AG04450 (cell line): ENCODE data around the gene WWOX. TPM values are rescaled to one million over a fixed set of nuclear protein-coding genes. Genes with fewer than 3 reads are reported as not detected.

ENCODE experiments used
- CTCF ChIA-PET: fragments of 300-600, 350-600 bp; formaldehyde crosslinking; extraction: SDS; loops from one replicate; lab custom pipeline; 2022; ENCODE audit warnings: antibody characterized with exemption, inconsistent platforms; lab: Charles Lee
- POLR2A ChIA-PET: fragments of 350-600 bp; formaldehyde crosslinking; extraction: SDS; loops from one replicate; lab custom pipeline; 2021; ENCODE audit warnings: antibody characterized with exemption, inconsistent platforms; lab: Yijun Ruan, JAX
- DNase-seq: peaks from one replicate; pipeline ENCODE4 v3.0.0-alpha.2; 2011; ENCODE audit warnings: low read depth, low spot score
- H3K27ac ChIP-seq: one replicate; pipeline ENCODE4 v1.5.1; 2012; ENCODE audit warnings: low read depth, low read length, control low read depth
- H3K27me3 ChIP-seq: one replicate; pipeline ENCODE4 v1.6.0; 2012; ENCODE audit warnings: low read length; ENCODE audit not compliant: control insufficient read depth, insufficient read depth
- H3K4me3 ChIP-seq: 2 replicates; pipeline ENCODE4 v1.5.1; 2011; ENCODE audit warnings: mild to moderate bottlenecking, low read depth, low read length, control low read depth
- H3K9me3 ChIP-seq: 2 replicates; pipeline ENCODE4 v1.5.1; 2012; ENCODE audit warnings: low read length; ENCODE audit not compliant: control insufficient read depth, insufficient read depth
- polyA plus RNA-seq: library from polyadenylated mRNA; depleted of rRNA; stranded (reverse); fragments of >200 nt; gene quantifications from 2 replicates; pipeline ENCODE4 v1.2.3, GENCODE V29; 2011
- TF ChIP-seq, protein P1 (sequence below): IDR thresholded peaks from 2 replicates; pipeline ENCODE4 v1.5.1; 2011; ENCODE audit warnings: low read depth, low read length, control low read depth, inconsistent platforms

WWOX gene
- polyA plus RNA-seq, 1 experiment: 2.1 TPM

GRCh38 chr16:78589331-78589730 is 489.9 kb downstream of the WWOX start:
- ChIA-PET CTCF (no interaction called here), POLR2A (no interaction called here)
- DNase-seq: no peak
- no peak overlapping the region for H3K27ac ChIP-seq
- peaks cover 43% of the 10 kb centered on the region; the same call in 1 of the 2 replicates for H3K9me3 ChIP-seq
- H3K27me3 ChIP-seq: no peaks in the 10 kb centered on the region
- no peak overlapping the region for H3K4me3 ChIP-seq
- TF ChIP-seq, protein P1, sequence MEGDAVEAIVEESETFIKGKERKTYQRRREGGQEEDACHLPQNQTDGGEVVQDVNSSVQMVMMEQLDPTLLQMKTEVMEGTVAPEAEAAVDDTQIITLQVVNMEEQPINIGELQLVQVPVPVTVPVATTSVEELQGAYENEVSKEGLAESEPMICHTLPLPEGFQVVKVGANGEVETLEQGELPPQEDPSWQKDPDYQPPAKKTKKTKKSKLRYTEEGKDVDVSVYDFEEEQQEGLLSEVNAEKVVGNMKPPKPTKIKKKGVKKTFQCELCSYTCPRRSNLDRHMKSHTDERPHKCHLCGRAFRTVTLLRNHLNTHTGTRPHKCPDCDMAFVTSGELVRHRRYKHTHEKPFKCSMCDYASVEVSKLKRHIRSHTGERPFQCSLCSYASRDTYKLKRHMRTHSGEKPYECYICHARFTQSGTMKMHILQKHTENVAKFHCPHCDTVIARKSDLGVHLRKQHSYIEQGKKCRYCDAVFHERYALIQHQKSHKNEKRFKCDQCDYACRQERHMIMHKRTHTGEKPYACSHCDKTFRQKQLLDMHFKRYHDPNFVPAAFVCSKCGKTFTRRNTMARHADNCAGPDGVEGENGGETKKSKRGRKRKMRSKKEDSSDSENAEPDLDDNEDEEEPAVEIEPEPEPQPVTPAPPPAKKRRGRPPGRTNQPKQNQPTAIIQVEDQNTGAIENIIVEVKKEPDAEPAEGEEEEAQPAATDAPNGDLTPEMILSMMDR: no peak

GRCh38 chr16:78591682-78592103 is 492.2 kb downstream of the WWOX start:
- no peak overlapping the region for H3K27ac ChIP-seq
- TF ChIP-seq, protein P1: no peak
- H3K4me3 ChIP-seq: no peak overlapping the region
- DNase-seq: no peak
- no peaks in the 10 kb centered on the region for H3K27me3 ChIP-seq
- CTCF ChIA-PET: no interaction called here
- POLR2A ChIA-PET: no interaction called here
- peaks cover 38% of the 10 kb centered on the region for H3K9me3 ChIP-seq

DNA sequence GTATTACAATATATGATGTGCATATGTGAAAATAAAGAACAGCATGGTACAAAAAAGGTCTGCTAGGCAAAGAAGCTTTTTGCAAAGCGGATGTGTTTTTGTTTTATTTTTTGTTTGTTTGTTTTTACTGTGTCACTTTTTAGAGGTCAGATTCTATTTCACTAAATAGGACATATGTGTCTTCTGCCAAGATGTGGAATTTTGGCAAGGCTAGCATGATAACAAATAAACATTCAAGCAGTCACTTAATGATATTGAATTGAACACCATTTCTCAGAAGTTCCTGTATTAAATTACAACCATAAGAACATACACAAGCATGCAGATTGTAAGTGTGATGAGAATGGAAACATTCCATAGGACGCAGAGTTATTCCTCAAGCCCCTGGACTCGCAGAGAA is 492.7 kb downstream of the WWOX start:
- POLR2A ChIA-PET: no interaction called here
- no peak for DNase-seq
- H3K4me3 ChIP-seq: no peak overlapping the region
- H3K27me3 ChIP-seq: no peaks in the 10 kb centered on the region
- H3K9me3 ChIP-seq: peaks cover 40% of the 10 kb centered on the region
- CTCF ChIA-PET: no interaction called here
- TF ChIP-seq, protein P1: no peak
- no peak overlapping the region for H3K27ac ChIP-seq

DNA sequence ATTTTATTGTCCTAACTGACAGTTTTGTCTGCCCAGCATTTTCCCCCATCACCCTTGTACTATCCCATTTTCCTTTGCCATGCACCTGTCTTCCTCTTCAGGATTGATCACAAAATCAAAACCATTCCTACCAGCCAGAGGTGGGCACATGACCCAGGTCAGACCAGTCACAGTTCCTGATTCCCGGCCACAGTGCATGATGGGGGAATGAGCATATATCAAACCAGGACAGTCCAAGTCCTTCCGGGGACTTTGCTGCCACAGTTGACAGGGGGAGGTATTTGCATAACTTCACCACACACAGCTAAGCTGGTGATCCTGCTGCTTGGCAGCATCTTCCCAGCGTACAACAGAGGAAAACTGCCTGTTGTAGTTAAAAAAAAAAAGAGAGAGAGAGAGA is 493.9 kb downstream of the WWOX start:
- no peak for DNase-seq
- CTCF ChIA-PET: no interaction called here
- H3K27me3 ChIP-seq: no peaks in the 10 kb centered on the region
- no peak overlapping the region for H3K27ac ChIP-seq
- peaks cover 37% of the 10 kb centered on the region for H3K9me3 ChIP-seq
- TF ChIP-seq, protein P1: no peak
- H3K4me3 ChIP-seq: no peak overlapping the region
- POLR2A ChIA-PET: no interaction called here

- no peak overlapping the region for H3K4me3 ChIP-seq
- TF ChIP-seq, protein P1: no peak
- H3K9me3 ChIP-seq: peaks cover 41% of the 10 kb centered on the region
- POLR2A ChIA-PET: no interaction called here
- H3K27me3 ChIP-seq: no peaks in the 10 kb centered on the region
- H3K27ac ChIP-seq: no peak overlapping the region
- CTCF ChIA-PET: no interaction called here
- no peak for DNase-seq
These were observed 494.7 kb downstream of the WWOX start for GRCh38 chr16:78594191-78594590.
